GM23338 (cell line): ENCODE results near the gene TAS2R30. TPM values are rescaled to one million over a fixed set of nuclear protein-coding genes. Genes with fewer than 3 reads are reported as not detected.

Experiments
- ATAC-seq: fragments of 200-7000 bp; cut with Tn5 transposase; 3 replicates; pipeline ENCODE4 v1.9.1; 2020
- DNase-seq: peaks from one replicate; pipeline ENCODE4 v3.0.0-alpha.2; 2015; ENCODE audit warnings: low spot score
- H2AFZ ChIP-seq: fragments of 200-600 bp; sonication (generic); 2 replicates; pipeline ENCODE4 v1.8.0; 2016; ENCODE audit warnings: antibody characterized with exemption, mild to moderate bottlenecking, moderate library complexity
- H3F3A ChIP-seq: fragments of 200-600 bp; sonication (generic); replicated peaks from 2 replicates; pipeline ENCODE4 v1.8.0; 2017; ENCODE audit warnings: antibody characterized with exemption, mixed run types, low read depth
- H3K27ac ChIP-seq: fragments of 200-600 bp; sonication (generic); 2 replicates; pipeline ENCODE4 v1.6.1; 2016; ENCODE audit warnings: low read depth
- H3K27me3 ChIP-seq: fragments of 200-600 bp; sonication (generic); 2 replicates; pipeline ENCODE4 v1.8.0; 2016; ENCODE audit warnings: mild to moderate bottlenecking, mixed run types, moderate library complexity; ENCODE audit not compliant: insufficient read depth
- H3K36me3 ChIP-seq: fragments of 200-600 bp; sonication (generic); 2 replicates; pipeline ENCODE4 v1.8.0; 2016; ENCODE audit warnings: mild to moderate bottlenecking; ENCODE audit not compliant: insufficient read depth
- H3K4me1 ChIP-seq: fragments of 200-600 bp; sonication (generic); 2 replicates; pipeline ENCODE4 v1.8.0; 2016; ENCODE audit warnings: mild to moderate bottlenecking, moderate library complexity; ENCODE audit not compliant: insufficient read depth
- H3K4me2 ChIP-seq: fragments of 200-600 bp; sonication (generic); 2 replicates; pipeline ENCODE4 v1.7.1; 2017; ENCODE audit warnings: mixed run types
- H3K4me3 ChIP-seq: fragments of 200-600 bp; sonication (generic); 2 replicates; pipeline ENCODE4 v1.6.1; 2016; ENCODE audit warnings: mixed run types
- H3K79me2 ChIP-seq: fragments of 200-600 bp; sonication (generic); replicated peaks from 2 replicates; pipeline ENCODE4 v1.8.0; 2017; ENCODE audit warnings: mild to moderate bottlenecking; ENCODE audit not compliant: insufficient read depth
- H3K9me2 ChIP-seq: fragments of 200-600 bp; sonication (generic); 2 replicates; pipeline ENCODE4 v1.8.0; 2017; ENCODE audit not compliant: insufficient read depth
- H4K20me1 ChIP-seq: fragments of 200-600 bp; sonication (generic); replicated peaks from 2 replicates; pipeline ENCODE4 v1.8.0; 2017; ENCODE audit warnings: mild to moderate bottlenecking; ENCODE audit not compliant: insufficient read depth
- H3K27ac Mint-ChIP-seq: 2 replicates; pipeline ENCODE4 v1.8.0; 2020; ENCODE audit warnings: inconsistent platforms, mild to moderate bottlenecking, moderate library complexity, mixed read lengths
- H3K27me3 Mint-ChIP-seq: 3 replicates; pipeline ENCODE4 v1.8.0; 2022; ENCODE audit warnings: low read depth, mild to moderate bottlenecking, moderate library complexity, mixed read lengths, inconsistent platforms; ENCODE audit not compliant: insufficient read depth, poor library complexity
- H3K36me3 Mint-ChIP-seq: 3 replicates; pipeline ENCODE4 v1.8.0; 2021; ENCODE audit warnings: low read depth, mild to moderate bottlenecking, inconsistent platforms, moderate library complexity, mixed read lengths
- H3K4me1 Mint-ChIP-seq: 3 replicates; pipeline ENCODE4 v1.8.0; 2020; ENCODE audit warnings: mild to moderate bottlenecking, inconsistent platforms, mixed read lengths
- H3K4me3 Mint-ChIP-seq: 3 replicates; pipeline ENCODE4 v1.8.0; 2021; ENCODE audit warnings: moderate library complexity, mild to moderate bottlenecking, inconsistent platforms, mixed read lengths
- H3K9me3 Mint-ChIP-seq: 3 replicates; pipeline ENCODE4 v1.8.0; 2020; ENCODE audit warnings: moderate library complexity, mild to moderate bottlenecking, inconsistent platforms, mixed read lengths
- STAT1 ChIP-seq: IDR thresholded peaks from one replicate; pipeline ENCODE4 v1.6.1; 2016; ENCODE audit warnings: antibody characterized with exemption; ENCODE audit not compliant: unreplicated experiment
- ZNF462 ChIP-seq: fragments of 250-450 bp; sonication (Bioruptor Pico); IDR thresholded peaks from 2 replicates; pipeline ENCODE4 v1.5.0; 2020; ENCODE audit warnings: mild to moderate bottlenecking, moderate library complexity
- polyA plus RNA-seq: library from polyadenylated mRNA; unstranded; fragments of >200 nt; fragmentation: Nextera tagmentation; extraction: Ambion mirVana; gene quantifications from 2 replicates; pipeline ENCODE4 v1.2.1, GENCODE V29; 2016
- total RNA-seq: library from RNA; depleted of rRNA; stranded (reverse); fragments of >200 nt; shearing (Covaris generic); gene quantifications from 2 replicates; pipeline ENCODE4 v1.2.3, GENCODE V29; 2014

Gene TAS2R30
- total and polyA plus RNA-seq, 2 experiments from 2014 or later: 0.39 to 13.7 TPM

GRCh38 chr12:11154400-11154925, 20.0 kb upstream of the TAS2R30 start:
- 0 out of 3 replicates have a peak overlapping the region, but pooled peaks have one; percentile 7 for H3K4me3 Mint-ChIP-seq
- peak; percentile 38; the same call in 1 of the 3 replicates for ATAC-seq

More at GRCh38 chr12:11154400-11154925, 20.0 kb upstream of the TAS2R30 start:
- Mint-ChIP-seq H3K4me1 (peaks cover 27% of the 10 kb centered on the region), H3K9me3 (peaks cover 30% of the 10 kb centered on the region; the same call in 2 of the 3 replicates), H3K36me3 (peaks cover 50% of the 10 kb centered on the region), H3K27ac (peak overlapping the region; percentile 56; the same call in 1 of the 2 replicates), H3K27me3 (no peaks in the 10 kb centered on the region)
- Histone ChIP-seq H3K27me3 (no peaks in the 10 kb centered on the region), H3K4me1 (peaks cover 16% of the 10 kb centered on the region), H3K4me3 (0 out of 2 replicates have a peak overlapping the region, but pooled peaks have one; percentile 25), H3K4me2 (peak overlapping the region; percentile 50), H3K27ac (no peak overlapping the region), H3F3A (no peaks in the 10 kb centered on the region), H2AFZ (no peak overlapping the region), H3K36me3 (no peaks in the 10 kb centered on the region), H4K20me1 (no peaks in the 10 kb centered on the region; the same call in 1 of the 2 replicates), H3K79me2 (peaks cover 89% of the 10 kb centered on the region), H3K9me2 (no peaks in the 10 kb centered on the region)
- TF ChIP-seq STAT1: no peak
- TF ChIP-seq ZNF462: peak; percentile 81
- peak; percentile 33 for DNase-seq
